Fibroblast of skin of right quadriceps (primary cell): ENCODE measurements around the gene RPRD1A.
"Not testable (repeated sequence)": the region's sequence is repeated elsewhere in the genome, so short reads cannot be mapped to it uniquely, and the experiment has no call there.

Source experiments
- DNase-seq: peaks from one replicate; pipeline ENCODE4 v3.0.0-alpha.2; 2013

Gene RPRD1A

GRCh38 chr18:36077764-36078163 is 10.4 kb upstream of the RPRD1A start:
- DNase-seq = not testable (repeated sequence)

- peak; percentile 73 for DNase-seq
Observed at GRCh38 chr18:36075862-36076587, 8.7 kb upstream of the RPRD1A start.

- no peak for DNase-seq
Observed at GRCh38 chr18:36074435-36074834, 7.1 kb upstream of the RPRD1A start.

- DNase-seq = no peak
Observed at GRCh38 chr18:36073676-36074075, 6.3 kb upstream of the RPRD1A start.

- DNase-seq = not testable (repeated sequence)
Observed at GRCh38 chr18:36072406-36072805, 5.0 kb upstream of the RPRD1A start.

- DNase-seq = no peak
Observed at GRCh38 chr18:36066686-36067054, 689 bp downstream of the RPRD1A start.

GRCh38 chr18:36066001-36066400 is 1.4 kb downstream of the RPRD1A start:
- peak; percentile 60 for DNase-seq

- not testable (repeated sequence) for DNase-seq
Observed at GRCh38 chr18:36064809-36065079, 2.6 kb downstream of the RPRD1A start.

- DNase-seq = no peak
Observed at GRCh38 chr18:36064027-36064808, 3.1 kb downstream of the RPRD1A start.

GRCh38 chr18:36058674-36059073 is 8.7 kb downstream of the RPRD1A start:
- DNase-seq = no peak

- no peak for DNase-seq
Observed at GRCh38 chr18:36051760-36052159, 15.6 kb downstream of the RPRD1A start.

- DNase-seq = no peak
Observed at GRCh38 chr18:36050479-36050878, 16.9 kb downstream of the RPRD1A start.

GRCh38 chr18:36047521-36047920 is 19.8 kb downstream of the RPRD1A start:
- DNase-seq = no peak

- no peak for DNase-seq
Observed at GRCh38 chr18:36046898-36047297, 20.5 kb downstream of the RPRD1A start.

GRCh38 chr18:36045241-36045991 is 21.9 kb downstream of the RPRD1A start:
- no peak for DNase-seq

- no peak for DNase-seq
Observed at GRCh38 chr18:36043153-36043552, 24.2 kb downstream of the RPRD1A start.

GRCh38 chr18:36041146-36041545 is 26.2 kb downstream of the RPRD1A start:
- DNase-seq = no peak

GRCh38 chr18:36038102-36038663 is 29.2 kb downstream of the RPRD1A start:
- no peak for DNase-seq

- DNase-seq = peak; percentile 38
Observed at GRCh38 chr18:36035253-36035652, 32.1 kb downstream of the RPRD1A start.

GRCh38 chr18:36034299-36034895 is 33.0 kb downstream of the RPRD1A start:
- DNase-seq = no peak

- no peak for DNase-seq
Observed at GRCh38 chr18:36031903-36032302, 35.5 kb downstream of the RPRD1A start.

- DNase-seq = no peak
Observed at GRCh38 chr18:36031407-36031806, 36.0 kb downstream of the RPRD1A start.

GRCh38 chr18:36028859-36029258 is 38.5 kb downstream of the RPRD1A start:
- no peak for DNase-seq
